SIG-M5 (cell line): ENCODE results near the gene HAUS7.

Source experiments
- DNase-seq: peaks from one replicate; lab custom pipeline; 2025; lab: John Stamatoyannopoulos, UW

The HAUS7 gene

GRCh38 chrX:153455571-153455970, 14.8 kb downstream of the HAUS7 start:
- DNase-seq: no peak

- DNase-seq: no peak
Measured at GRCh38 chrX:153454901-153455550, 15.3 kb downstream of the HAUS7 start.

GRCh38 chrX:153450949-153451277, 19.5 kb downstream of the HAUS7 start:
- DNase-seq: no peak

GRCh38 chrX:153450114-153450948, 20.0 kb downstream of the HAUS7 start:
- DNase-seq: no peak

GRCh38 chrX:153449368-153450113, 20.8 kb downstream of the HAUS7 start:
- DNase-seq: no peak

- no peak for DNase-seq
Measured at GRCh38 chrX:153448556-153449367, 21.6 kb downstream of the HAUS7 start.

GRCh38 chrX:153447581-153447960, 22.8 kb downstream of the HAUS7 start:
- no peak for DNase-seq

GRCh38 chrX:153446950-153447580, 23.3 kb downstream of the HAUS7 start:
- no peak for DNase-seq

GRCh38 chrX:153446636-153446936, 23.8 kb downstream of the HAUS7 start:
- DNase-seq: no peak

GRCh38 chrX:153445856-153446635, 24.3 kb downstream of the HAUS7 start, which contains the start of gene TREX2:
TSS of gene TREX2 (minus strand) at chrX:153446056. CDS start at chrX:153445430, 626 bp downstream.
- no peak for DNase-seq

GRCh38 chrX:153445106-153445855, 25.1 kb downstream of the HAUS7 start:
- DNase-seq: no peak

GRCh38 chrX:153444333-153445011, 25.9 kb downstream of the HAUS7 start:
- no peak for DNase-seq

GRCh38 chrX:153443476-153444332, 26.7 kb downstream of the HAUS7 start:
- DNase-seq: no peak

- no peak for DNase-seq
Measured at GRCh38 chrX:153442463-153442862, 27.9 kb downstream of the HAUS7 start.

GRCh38 chrX:153441981-153442380, 28.4 kb downstream of the HAUS7 start:
- DNase-seq: no peak

GRCh38 chrX:153441296-153441695, 29.1 kb downstream of the HAUS7 start:
- DNase-seq: no peak

- no peak for DNase-seq
Measured at GRCh38 chrX:153440556-153441135, 29.7 kb downstream of the HAUS7 start.

- DNase-seq: no peak
Measured at GRCh38 chrX:153439977-153440376, 30.4 kb downstream of the HAUS7 start.
